T-cell (primary cell): Measurements from ENCODE around the gene MIOX. TPM values are rescaled to one million over a fixed set of nuclear protein-coding genes. Genes with fewer than 3 reads are reported as not detected.

Experiments used
- ATAC-seq, 4 experiments: fragments of 200-7000 bp in 3 of 4; fragments of 150-1000 bp in 1 of 4; cut with Tn5 transposase; replicated peaks in 1 of 4; 1 replicate in 3 of 4; 2 replicates in 1 of 4; pipeline ENCODE4 v1.10.0; 2021; ENCODE audit warnings: moderate library complexity in 3 of 4, mild to moderate bottlenecking in 2 of 4, moderate number of reproducible peaks in 1 of 4
- CTCF ChIA-PET, 2 donors: fragments of 300-600 bp; sonication (Branson Sonifier 250); formaldehyde crosslinking; loops; one replicate each; lab custom pipeline; 2022; ENCODE audit warnings: antibody characterized with exemption in 2 of 2; lab: Charles Lee
- POLR2A ChIA-PET, 2 donors: fragments of 300-600 bp; sonication (Branson Sonifier 250); formaldehyde crosslinking; loops; one replicate each; lab custom pipeline; 2022; ENCODE audit warnings: antibody characterized with exemption in 2 of 2; lab: Charles Lee
- DNase-seq, 35 experiments: peaks; one replicate each; pipeline versions ENCODE4 v3.0.0 to v3.0.0-alpha.2; 2013 to 2023
- H3K27ac ChIP-seq: one replicate; pipeline ENCODE4 v1.5.1; 2013; ENCODE audit warnings: low read length
- H3K27me3 ChIP-seq, 2 experiments: replicated peaks in 1 of 2; 1 replicate in 1 of 2; 2 replicates in 1 of 2; pipeline versions ENCODE4 v1.6.1 to v1.7.0; 2013; ENCODE audit warnings: low read length in 1 of 2, mixed read lengths in 1 of 2; ENCODE audit not compliant: control insufficient read depth in 2 of 2, insufficient read depth in 2 of 2; ENCODE audit errors: extremely low read depth in 1 of 2
- H3K36me3 ChIP-seq, 2 donors: 1 replicate in 1 of 2; 2 replicates in 1 of 2; pipeline versions ENCODE4 v1.6.1 to v1.7.0; 2013; ENCODE audit warnings: low read length in 1 of 2; ENCODE audit not compliant: control insufficient read depth in 2 of 2, insufficient read depth in 1 of 2; ENCODE audit errors: extremely low read depth in 1 of 2
- H3K4me1 ChIP-seq, 2 experiments: 1 replicate in 1 of 2; 2 replicates in 1 of 2; pipeline versions ENCODE4 v1.6.1 to v1.7.0; 2013; ENCODE audit warnings: low read length in 2 of 2, mixed read lengths in 1 of 2; ENCODE audit not compliant: insufficient read depth in 2 of 2, control insufficient read depth in 1 of 2; ENCODE audit errors: extremely low read depth in 1 of 2
- H3K4me3 ChIP-seq, 2 donors: 1 replicate in 1 of 2; 2 replicates in 1 of 2; pipeline versions ENCODE4 v1.5.1 to v1.7.0; 2013; ENCODE audit warnings: mild to moderate bottlenecking in 2 of 2, low read length in 1 of 2, moderate library complexity in 1 of 2; ENCODE audit not compliant: control insufficient read depth in 1 of 2; ENCODE audit errors: extremely low read depth in 1 of 2
- H3K9me3 ChIP-seq: 2 replicates; pipeline ENCODE4 v1.7.0; 2013
- H3K27ac Mint-ChIP-seq, 2 donors: one replicate each; pipeline ENCODE4 v1.8.0; 2020 to 2021; ENCODE audit warnings: mild to moderate bottlenecking in 2 of 2, mixed read lengths in 2 of 2
- H3K27me3 Mint-ChIP-seq, 2 donors: one replicate each; pipeline ENCODE4 v1.8.0; 2021 to 2022; ENCODE audit warnings: mixed read lengths in 2 of 2
- H3K36me3 Mint-ChIP-seq: one replicate; pipeline ENCODE4 v1.8.0; 2021; ENCODE audit warnings: mixed read lengths
- H3K4me1 Mint-ChIP-seq, 3 donors: one replicate each; pipeline ENCODE4 v1.8.0; 2020 to 2022; ENCODE audit warnings: mixed read lengths in 3 of 3, mild to moderate bottlenecking in 1 of 3
- H3K4me3 Mint-ChIP-seq, 3 donors: one replicate each; pipeline ENCODE4 v1.8.0; 2020 to 2022; ENCODE audit warnings: mild to moderate bottlenecking in 3 of 3, mixed read lengths in 3 of 3, moderate library complexity in 3 of 3
- H3K9me3 Mint-ChIP-seq, 3 donors: one replicate each; pipeline ENCODE4 v1.8.0; 2020 to 2022; ENCODE audit warnings: mixed read lengths in 3 of 3
- WGBS: methylation state at CpG from one replicate; pipeline ENCODE4 v1.1.5; 2013; ENCODE audit warnings: missing lambda C conversion rate; ENCODE audit not compliant: insufficient coverage; 5-methylcytosine and 5-hydroxymethylcytosine counted together
- total RNA-seq, 35 experiments: library from RNA in 6 of 35; stranded (reverse) in 6 of 35; fragments of 120-200 nt in 1 of 35; gene quantifications; one replicate each; pipeline versions ENCODE4 v1.2.1 to v1.2.4 and lab custom pipeline; 2013 to 2026

MIOX gene
- total RNA-seq, 5 donors from 2014 or later (not counting 1 experiment from before 2014, with no cell fraction given): 0.36 to 0.70 (median 0.54) TPM; not detected in 1

- Histone ChIP-seq H3K4me1 (peaks cover 29 to 43% of the 10 kb centered on the region in 2 experiments), H3K27me3 (peaks cover 0 to 6% of the 10 kb centered on the region in 2 experiments), H3K36me3 (peaks cover 0 to under 1% of the 10 kb centered on the region in 2 donors), H3K4me3 (peak overlapping the region in 1 of 2 donors; percentile 65), H3K9me3 (no peaks in the 10 kb centered on the region), H3K27ac (peak overlapping the region; percentile 65)
- POLR2A ChIA-PET: no interaction called here
- CTCF ChIA-PET: no interaction called here
- H3K4me1 Mint-ChIP-seq: peaks cover 47 to 49% (median 47%) of the 10 kb centered on the region in 3 donors
- WGBS: 64% methylated on average over 4 of the region's 6 CpGs
- no peak for ATAC-seq
- no peaks in the 10 kb centered on the region for H3K9me3 Mint-ChIP-seq
- H3K4me3 Mint-ChIP-seq: peak overlapping the region; percentile 64 to 91 (median 71)
- no peak for DNase-seq
- H3K27ac Mint-ChIP-seq: peak overlapping the region; percentile 63 to 77
- peaks cover 0 to 5% of the 10 kb centered on the region in 2 donors for H3K27me3 Mint-ChIP-seq
- H3K36me3 Mint-ChIP-seq: peaks cover 8% of the 10 kb centered on the region
Measured at GRCh38 chr22:50475652-50476002, 11.0 kb upstream of the MIOX start.

DNA sequence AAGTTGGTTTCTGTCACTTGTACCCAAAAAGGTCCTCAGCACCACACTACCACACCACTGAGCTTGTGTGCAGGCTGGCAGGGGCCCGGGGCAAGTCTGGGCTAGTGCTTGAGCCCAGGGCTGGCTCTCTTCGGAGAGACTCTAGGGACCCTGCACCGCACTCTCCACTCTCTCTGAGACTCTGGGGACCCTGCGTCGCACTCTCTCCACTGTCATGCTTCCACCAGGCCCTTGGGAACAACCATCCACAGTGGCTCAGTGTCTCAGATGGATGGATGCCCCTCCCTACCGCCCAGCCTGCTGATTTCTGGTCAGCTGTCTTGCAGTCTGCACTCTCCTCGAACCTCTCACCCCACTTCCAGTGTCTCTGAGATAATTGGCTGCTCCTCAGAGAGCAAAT, 9.8 kb upstream of the MIOX start:
- H3K27ac ChIP-seq: no peak overlapping the region
- H3K27me3 Mint-ChIP-seq: peaks cover 0 to 5% of the 10 kb centered on the region in 2 donors
- peaks cover 0 to 7% of the 10 kb centered on the region in 2 experiments for H3K27me3 ChIP-seq
- H3K4me1 Mint-ChIP-seq: peaks cover 34 to 37% (median 36%) of the 10 kb centered on the region in 3 donors
- H3K27ac Mint-ChIP-seq: peak overlapping the region in 1 of 2 donors; percentile 5
- 87% methylated on average over 7 of the region's 7 CpGs for WGBS
- ChIA-PET POLR2A (no interaction called here), CTCF (no interaction called here)
- no peak for DNase-seq
- H3K4me1 ChIP-seq: peaks cover 18 to 38% of the 10 kb centered on the region in 2 experiments
- no peak for ATAC-seq
- H3K9me3 ChIP-seq: no peaks in the 10 kb centered on the region
- peak overlapping the region; percentile 64 to 91 (median 71) for H3K4me3 Mint-ChIP-seq
- H3K4me3 ChIP-seq: no peak overlapping the region
- H3K36me3 Mint-ChIP-seq: peaks cover 8% of the 10 kb centered on the region
- H3K36me3 ChIP-seq: no peaks in the 10 kb centered on the region
- no peaks in the 10 kb centered on the region for H3K9me3 Mint-ChIP-seq

- H3K4me3 Mint-ChIP-seq: no peak overlapping the region
- 95% methylated on average over 9 of the region's 12 CpGs for WGBS
- ATAC-seq (no peak), DNase-seq (no peak)
- H3K27me3 Mint-ChIP-seq: peaks cover 0 to 5% of the 10 kb centered on the region in 2 donors
- peaks cover 0 to 17% of the 10 kb centered on the region in 2 experiments for H3K27me3 ChIP-seq
- H3K9me3 ChIP-seq: no peaks in the 10 kb centered on the region
- POLR2A ChIA-PET: no interaction called here
- no peak overlapping the region for H3K4me3 ChIP-seq
- peaks cover 24 to 26% (median 25%) of the 10 kb centered on the region in 3 donors for H3K4me1 Mint-ChIP-seq
- H3K4me1 ChIP-seq: peaks cover 12 to 38% of the 10 kb centered on the region in 2 experiments
- H3K27ac Mint-ChIP-seq: no peak overlapping the region
- no peaks in the 10 kb centered on the region for H3K36me3 ChIP-seq
- no peaks in the 10 kb centered on the region for H3K9me3 Mint-ChIP-seq
- CTCF ChIA-PET: interaction anchor here in 1 of 2 donors (0.6 kb wide), 1 partner anchor 143 kb away, joined by 6 read pairs; no protein-coding TSS in a partner anchor
- no peak overlapping the region for H3K27ac ChIP-seq
- peaks cover 8% of the 10 kb centered on the region for H3K36me3 Mint-ChIP-seq
Measured at GRCh38 chr22:50477923-50478322, 8.7 kb upstream of the MIOX start.

DNA sequence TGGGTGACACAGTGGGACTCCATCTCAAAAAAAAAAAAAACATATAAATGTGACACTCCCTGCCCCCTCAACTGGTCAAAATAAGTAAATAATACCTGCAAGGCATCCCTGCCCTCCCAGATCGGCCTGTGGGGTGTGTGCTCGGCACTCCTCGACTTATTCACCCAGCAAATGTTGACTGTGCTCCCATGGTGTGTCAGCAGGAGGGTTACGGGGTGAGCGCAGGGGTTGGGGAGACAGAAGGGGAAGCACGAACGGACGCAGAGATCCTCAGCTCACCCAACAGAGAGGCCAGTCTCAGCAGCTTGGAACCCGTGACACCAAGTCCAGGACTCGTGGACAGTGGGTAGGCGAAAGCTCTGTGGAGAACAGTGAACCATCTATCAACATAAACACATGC, 6.9 kb upstream of the MIOX start:
- DNase-seq (no peak), ATAC-seq (no peak)
- H3K36me3 Mint-ChIP-seq: no peaks in the 10 kb centered on the region
- no peaks in the 10 kb centered on the region for H3K9me3 Mint-ChIP-seq
- WGBS: 84% methylated on average over 5 of the region's 11 CpGs
- peaks cover 0 to 5% of the 10 kb centered on the region in 2 donors for H3K27me3 Mint-ChIP-seq
- peak overlapping the region in 1 of 2 donors; percentile 14 for H3K27ac Mint-ChIP-seq
- peaks cover 0 to 30% of the 10 kb centered on the region in 2 experiments for H3K27me3 ChIP-seq
- no peak overlapping the region for H3K4me3 ChIP-seq
- no peaks in the 10 kb centered on the region for H3K9me3 ChIP-seq
- ChIA-PET CTCF (interaction anchor here in 1 of 2 donors (0.5 to 1.4 kb wide), 2 partner anchors 9 to 210 kb away, joined by 3 to 6 read pairs; partner anchors contain the start of gene MAPK11), POLR2A (interaction anchor here in 1 of 2 donors (0.6 kb wide), 1 partner anchor 58 kb away, joined by 3 read pairs; no protein-coding TSS in a partner anchor)
- H3K27ac ChIP-seq: no peak overlapping the region
- H3K4me1 Mint-ChIP-seq: peaks cover 12 to 14% (median 12%) of the 10 kb centered on the region in 3 donors
- no peaks in the 10 kb centered on the region for H3K36me3 ChIP-seq
- H3K4me3 Mint-ChIP-seq: peak overlapping the region; percentile 59 to 75 (median 74)
- peaks cover 6 to 31% of the 10 kb centered on the region in 2 experiments for H3K4me1 ChIP-seq

GRCh38 chr22:50481045-50481439, 5.6 kb upstream of the MIOX start:
- H3K27ac ChIP-seq: no peak overlapping the region
- CTCF ChIA-PET: no interaction called here
- H3K4me3 Mint-ChIP-seq: peak overlapping the region; percentile 59 to 74 (median 72)

DNA sequence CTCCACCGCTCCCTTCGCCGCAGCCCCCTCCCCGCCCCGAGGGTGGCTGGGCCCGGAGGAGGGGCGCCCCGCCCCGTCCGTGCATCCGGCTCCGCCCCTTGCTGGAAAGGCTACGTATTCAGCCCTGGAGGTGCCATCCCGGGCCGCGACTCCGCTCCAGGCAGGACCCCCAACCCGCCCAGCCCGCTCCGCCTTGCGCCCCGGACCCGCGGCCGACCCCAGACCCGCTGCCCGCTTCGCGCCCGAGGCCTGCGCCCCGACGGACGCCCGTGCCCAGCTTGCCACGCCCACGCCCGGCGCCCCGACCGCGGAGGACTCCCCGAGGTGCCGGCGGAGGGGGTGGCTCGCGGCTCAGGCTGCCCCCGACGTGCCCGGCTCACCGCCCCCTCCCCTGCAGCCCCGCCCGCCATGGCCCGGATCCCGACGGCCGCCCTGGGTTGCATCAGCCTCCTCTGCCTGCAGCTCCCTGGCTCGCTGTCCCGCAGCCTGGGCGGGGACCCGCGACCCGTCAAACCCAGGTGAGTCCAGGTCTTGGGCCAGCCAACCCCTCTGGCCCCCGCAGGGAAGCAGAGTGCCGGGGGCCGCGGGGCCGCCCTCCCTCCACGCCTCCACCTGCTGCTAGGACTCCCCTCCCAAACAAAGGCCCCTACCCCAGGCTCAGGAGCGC, 5.1 kb upstream of the MIOX start, which contains the start of gene ADM2:
Gene ADM2, plus strand, starts transcription at position 104 of the 667 bp plus-strand sequence. Its CDS starts 305 bp downstream, at position 409.
- no peaks in the 10 kb centered on the region for H3K36me3 ChIP-seq
- no peak within 1 kb of the TSS for H3K27ac ChIP-seq
- no peaks in the 10 kb centered on the region for H3K9me3 ChIP-seq
- POLR2A ChIA-PET: no interaction called here
- Mint-ChIP-seq H3K27ac (peak within 1 kb of the TSS in 1 of 2 donors; percentile 22), H3K4me3 (peak within 1 kb of the TSS; percentile 73 to 75 (median 74)), H3K36me3 (no peaks in the 10 kb centered on the region), H3K27me3 (peaks cover 0 to 5% of the 10 kb centered on the region in 2 donors), H3K9me3 (no peaks in the 10 kb centered on the region), H3K4me1 (peaks cover 5 to 13% (median 10%) of the 10 kb centered on the region in 3 donors)
- CTCF ChIA-PET: interaction anchor here in 1 of 2 donors (0.7 kb wide), 1 partner anchor 67 kb away, joined by 7 read pairs; no protein-coding TSS in a partner anchor
- peak in 31 of 35 experiments; percentile 28 to 73 (median 53) for DNase-seq
- peak; percentile 82 to 95 (median 86) for ATAC-seq
- H3K27me3 ChIP-seq: peaks cover 0 to 35% of the 10 kb centered on the region in 2 experiments
- H3K4me3 ChIP-seq: peak within 1 kb of the TSS; percentile 46 to 49
- H3K4me1 ChIP-seq: peaks cover 6 to 24% of the 10 kb centered on the region in 2 experiments
- WGBS: 1% methylated on average over 63 of the region's 70 CpGs

More at GRCh38 chr22:50481045-50481439, 5.6 kb upstream of the MIOX start:
- H3K4me1 ChIP-seq: peaks cover 6 to 24% of the 10 kb centered on the region in 2 experiments
- POLR2A ChIA-PET: no interaction called here
- Mint-ChIP-seq H3K4me1 (peaks cover 5 to 13% (median 8%) of the 10 kb centered on the region in 3 donors), H3K36me3 (no peaks in the 10 kb centered on the region), H3K27ac (peak overlapping the region in 1 of 2 donors; percentile 22), H3K9me3 (no peaks in the 10 kb centered on the region), H3K27me3 (peaks cover 0 to 5% of the 10 kb centered on the region in 2 donors)
- no peaks in the 10 kb centered on the region for H3K9me3 ChIP-seq
- H3K4me3 ChIP-seq: peak overlapping the region; percentile 12 to 40
- H3K36me3 ChIP-seq: no peaks in the 10 kb centered on the region
- ATAC-seq: no peak
- peaks cover 0 to 35% of the 10 kb centered on the region in 2 experiments for H3K27me3 ChIP-seq
- no peak for DNase-seq
- 7% methylated on average over 45 of the region's 45 CpGs for whole genome bisulfite sequencing
